Ovary (tissue), 9 donors: ENCODE measurements around the gene PRDX4. TPM values are rescaled to one million over a fixed set of nuclear protein-coding genes. Genes with fewer than 3 reads are reported as not detected.
"Not testable (repeated sequence)": the region's sequence is repeated elsewhere in the genome, so short reads cannot be mapped to it uniquely, and the experiment has no call there.

Experiments used
- DNase-seq, 5 donors: peaks; one replicate each; pipeline ENCODE4 v3.0.0-alpha.2; 2019 to 2020
- H3K27ac ChIP-seq, 2 donors: fragments of 200-600 bp; one replicate each; pipeline versions ENCODE4 v1.5.1 to v1.8.0; 2019 to 2022
- H3K27me3 ChIP-seq: fragments of 200-600 bp; one replicate; pipeline ENCODE4 v1.8.0; 2022
- H3K36me3 ChIP-seq: fragments of 200-600 bp; sonication (generic); one replicate; pipeline ENCODE4 v1.5.1; 2019
- H3K4me1 ChIP-seq: one replicate; pipeline ENCODE4 v1.8.1; 2013; ENCODE audit warnings: mild to moderate bottlenecking, moderate library complexity; ENCODE audit not compliant: insufficient read depth
- H3K4me3 ChIP-seq: fragments of 200-600 bp; sonication (generic); one replicate; pipeline ENCODE4 v1.5.1; 2017
- H3K9me3 ChIP-seq, 2 donors: fragments of 200-600 bp in 1 of 2; sonication (generic) in 1 of 2; one replicate each; pipeline versions ENCODE4 v1.5.1 to v1.8.1; 2013 to 2019; ENCODE audit warnings: mild to moderate bottlenecking in 1 of 2, moderate library complexity in 1 of 2
- CTCF ChIP-seq, 3 donors: fragments of 450-650 bp in 2 of 3; fragments of 200-600 bp in 1 of 3; IDR thresholded peaks; one replicate each; pipeline versions ENCODE4 v1.5.1 to v1.8.0; 2016 to 2022; ENCODE audit warnings: antibody characterized with exemption in 3 of 3, mild to moderate bottlenecking in 1 of 3
- EP300 ChIP-seq: sonication (generic); formaldehyde crosslinking; IDR thresholded peaks from one replicate; pipeline ENCODE4 v1.6.1; 2017; ENCODE audit warnings: antibody characterized with exemption
- POLR2A ChIP-seq: fragments of 450-650 bp; IDR thresholded peaks from one replicate; pipeline ENCODE4 v1.6.1; 2017; ENCODE audit warnings: antibody characterized with exemption, mild to moderate bottlenecking, moderate library complexity
- WGBS, 3 donors: extraction: QIAGEN DNeasy Blood & Tissue Kit in 1 of 3; methylation state at CpG; one replicate each; pipeline versions ENCODE4 v1.1.5 to v1.1.7; 2013 to 2017; 5-methylcytosine and 5-hydroxymethylcytosine counted together
- intact Hi-C, 4 donors: fragments of 100-400 bp; cut with DNase I; formaldehyde crosslinking; loops; one replicate each; pipeline versions ENCODE4 v1.11.0 to v1.15.1; 2022 to 2023
- polyA plus RNA-seq, 2 donors: library from polyadenylated mRNA; stranded (reverse); fragments of 200-250 nt in 1 of 2; fragments of 350-450 nt in 1 of 2; fragmentation: Illumina TruSeq in 1 of 2; extraction: RNeasy Lipid Tissue Mini Kit (QIAGEN cat#74804) in 1 of 2; gene quantifications; one replicate each; pipeline ENCODE4 v1.2.3, GENCODE V29; 2013 to 2014
- total RNA-seq, 7 donors: library from RNA; depleted of rRNA in 2 of 7; stranded (reverse); fragments of >200 nt in 2 of 7; fragmentation: NEBNext Ultra II Directional in 3 of 7; extraction: Animal tissue kit (Norgen Biotek cat#: 25700) in 3 of 7; gene quantifications; one replicate each; pipeline versions ENCODE4 v1.1.0 to v1.2.4, GENCODE V29; 2016 to 2023
- donor health status: DM: no; HTN: no; CAD: no; lungs with moderate emphysema.
- donor health status: DM: no; HTN: no; CAD: no.
- donor health status: Bipolar disorder and iron deficiency.
- donor health status: DM: yes; HTN: yes; CAD: no.
- donor health status: DM: no; HTN: no; CAD: no.
- donor health status: DM: yes; HTN: yes; CAD: no.

The PRDX4 gene
- total and polyA plus RNA-seq, 9 donors = 60.0 to 146 (median 81.3) TPM

- TF ChIP-seq POLR2A = no peak
- no peak for TF ChIP-seq CTCF (IDR thresholded peaks at IDR 0.05)
- no peak for TF ChIP-seq EP300
- no peak for DNase-seq
- no peak overlapping the region for H3K4me3 ChIP-seq
- intact Hi-C loops = no loop called here
- no peaks in the 10 kb centered on the region for H3K36me3 ChIP-seq
- no peaks in the 10 kb centered on the region for H3K27me3 ChIP-seq
- H3K27ac ChIP-seq = no peak overlapping the region
- H3K9me3 ChIP-seq = no peaks in the 10 kb centered on the region
- WGBS, 3 donors = 72 to 82% (median 77%) methylated on average over 4 of the region's 4 CpGs
- peaks cover 1% of the 10 kb centered on the region for H3K4me1 ChIP-seq
These were observed 8.0 kb upstream of the PRDX4 start for GRCh38 chrX:23659339-23659738.

- H3K27ac ChIP-seq, H3K27me3 ChIP-seq, intact Hi-C loops, H3K36me3 ChIP-seq, H3K4me3 ChIP-seq, DNase-seq, H3K9me3 ChIP-seq, H3K4me1 ChIP-seq: not testable (repeated sequence)
- WGBS, 3 donors = 62 to 74% (median 69%) methylated on average over 8 of the region's 8 CpGs
These were observed 7.1 kb upstream of the PRDX4 start for GRCh38 chrX:23660083-23660765.

GRCh38 chrX:23660766-23661132 is 6.5 kb upstream of the PRDX4 start:
- H3K27me3 ChIP-seq = no peaks in the 10 kb centered on the region
- no peaks in the 10 kb centered on the region for H3K9me3 ChIP-seq
- H3K4me1 ChIP-seq = peaks cover 1% of the 10 kb centered on the region
- intact Hi-C loops = no loop called here
- TF ChIP-seq EP300 = no peak
- DNase-seq = no peak
- no peaks in the 10 kb centered on the region for H3K36me3 ChIP-seq
- no peak overlapping the region for H3K27ac ChIP-seq
- WGBS, 3 donors = 83 to 94% (median 91%) methylated on average over 2 of the region's 2 CpGs
- no peak overlapping the region for H3K4me3 ChIP-seq

GRCh38 chrX:23661671-23662070 is 5.6 kb upstream of the PRDX4 start:
- Histone ChIP-seq H3K27ac (no peak overlapping the region), H3K27me3 (no peaks in the 10 kb centered on the region), H3K36me3 (no peaks in the 10 kb centered on the region), H3K4me3 (no peak overlapping the region), H3K4me1 (peaks cover under 1% of the 10 kb centered on the region), H3K9me3 (no peaks in the 10 kb centered on the region)
- DNase-seq = no peak
- 34 to 47% (median 42%) methylated on average over 1 of the region's 1 CpG for WGBS, 3 donors
- no peak for TF ChIP-seq CTCF (IDR thresholded peaks at IDR 0.05)
- no peak for TF ChIP-seq POLR2A
- TF ChIP-seq EP300 = no peak
- intact Hi-C loops = no loop called here

- intact Hi-C loops = no loop called here
- whole genome bisulfite sequencing, 3 donors = 56 to 58% (median 58%) methylated on average over 3 of the region's 3 CpGs
- Histone ChIP-seq H3K4me1 (no peaks in the 10 kb centered on the region), H3K27ac (no peak overlapping the region), H3K27me3 (no peaks in the 10 kb centered on the region), H3K36me3 (no peaks in the 10 kb centered on the region), H3K9me3 (no peaks in the 10 kb centered on the region), H3K4me3 (no peak overlapping the region)
- TF ChIP-seq CTCF (IDR thresholded peaks at IDR 0.05) = no peak
- no peak for TF ChIP-seq EP300
- no peak for TF ChIP-seq POLR2A
- no peak for DNase-seq
These were observed 5.1 kb upstream of the PRDX4 start for GRCh38 chrX:23662187-23662586.
